HepG2 (cell line): Measurements from ENCODE around the gene ST6GALNAC4. TPM values are rescaled to one million over a fixed set of nuclear protein-coding genes. Genes with fewer than 3 reads are reported as not detected.
A peak's percentile ranks its signal among the peaks of the same experiment; 100 is the strongest.

Source experiments
- ATAC-seq: fragments of 200-7000 bp; cut with Tn5 transposase; 3 replicates; pipeline ENCODE4 v1.9.1; 2020; ENCODE audit warnings: mild to moderate bottlenecking, moderate library complexity
- BruUV-seq: library from RNA; stranded (reverse); fragments of 400-500 nt; replicated peaks from 2 replicates; lab custom pipeline; 2021; lab: Mats Ljungman, UMichigan
- CTCF ChIA-PET: fragments of 300-600 bp; formaldehyde crosslinking; extraction: SDS; loops from one replicate; lab custom pipeline; 2021; ENCODE audit warnings: low total read pairs, inconsistent platforms, low intra/inter-chr PET ratio; lab: Yijun Ruan, JAX
- POLR2A ChIA-PET: fragments of 350-600 bp; sonication (Branson Sonifier 250); formaldehyde crosslinking; loops from one replicate; lab custom pipeline; 2020; ENCODE audit warnings: antibody characterized with exemption, inconsistent platforms; lab: Yijun Ruan, JAX
- DNase-seq: peaks from one replicate; pipeline ENCODE4 v3.0.0-alpha.2; 2015; ENCODE audit warnings: low spot score
- FAIRE-seq: peaks from 3 replicates; lab custom pipeline; 2011; peaks lifted over from hg19 to GRCh38; lab: Jason Lieb, UNC
- H2AFZ ChIP-seq: one replicate; pipeline ENCODE4 v1.6.1; 2011; ENCODE audit warnings: low read length, inconsistent platforms
- H3K27ac ChIP-seq: fragments of 300-600 bp; 3 replicates; pipeline ENCODE4 v1.8.0; 2011; ENCODE audit warnings: mixed run types, mild to moderate bottlenecking, mixed read lengths, low read length, inconsistent platforms; ENCODE audit not compliant: insufficient read depth; ENCODE audit errors: extremely low read length
- H3K27me3 ChIP-seq, 2 experiments: fragments of 200-600 bp in 1 of 2; 2 replicates in 1 of 2; 3 replicates in 1 of 2; pipeline versions ENCODE4 v1.6.0 to v1.8.0; 2011; ENCODE audit warnings: low read length in 2 of 2, mild to moderate bottlenecking in 2 of 2, moderate library complexity in 2 of 2, inconsistent platforms in 1 of 2; ENCODE audit not compliant: insufficient read depth in 2 of 2, control insufficient read depth in 1 of 2
- H3K36me3 ChIP-seq, 2 experiments: fragments of 200-600 bp in 1 of 2; replicated peaks in 1 of 2; 2 replicates in 1 of 2; 3 replicates in 1 of 2; pipeline versions ENCODE4 v1.5.1 to v1.8.0; 2011; ENCODE audit warnings: low read length in 2 of 2, inconsistent platforms in 1 of 2; ENCODE audit not compliant: insufficient read depth in 2 of 2, control insufficient read depth in 1 of 2
- H3K4me1 ChIP-seq: 2 replicates; pipeline ENCODE4 v1.5.1; 2012; ENCODE audit warnings: low read length, inconsistent platforms; ENCODE audit not compliant: insufficient read depth
- H3K4me2 ChIP-seq: 2 replicates; pipeline ENCODE4 v1.6.0; 2011; ENCODE audit warnings: low read depth, low read length, inconsistent platforms
- H3K4me3 ChIP-seq, 3 experiments: fragments of 200-600 bp in 1 of 3; sonication (generic), shearing (Covaris generic) in 1 of 3; replicated peaks in 1 of 3; 2 replicates each; pipeline ENCODE4 v1.5.1; 2011 to 2016; ENCODE audit warnings: low read length in 3 of 3, inconsistent platforms in 2 of 3, low read depth in 2 of 3, mild to moderate bottlenecking in 2 of 3, control low read depth in 1 of 3, mixed read lengths in 1 of 3; ENCODE audit not compliant: insufficient read depth in 1 of 3
- H3K79me2 ChIP-seq: one replicate; pipeline ENCODE4 v1.6.1; 2011; ENCODE audit warnings: low read length, inconsistent platforms; ENCODE audit not compliant: insufficient read depth
- H3K9ac ChIP-seq: 2 replicates; pipeline ENCODE4 v1.6.0; 2011; ENCODE audit warnings: mild to moderate bottlenecking, low read depth, low read length, inconsistent platforms; ENCODE audit not compliant: insufficient read depth
- H3K9me3 ChIP-seq: 2 replicates; pipeline ENCODE4 v1.5.1; 2012; ENCODE audit warnings: mild to moderate bottlenecking, low read length
- H4K20me1 ChIP-seq: 2 replicates; pipeline ENCODE4 v1.6.0; 2011; ENCODE audit warnings: inconsistent platforms, mild to moderate bottlenecking, low read length, moderate library complexity; ENCODE audit not compliant: insufficient read depth
- CBX5 ChIP-seq: sonication (generic); formaldehyde crosslinking; IDR thresholded peaks from 2 replicates; pipeline ENCODE4 v1.4.0; 2020; ENCODE audit warnings: missing genetic modification reagents, borderline replicate concordance
- CERS6 ChIP-seq: sonication (generic); formaldehyde crosslinking; IDR thresholded peaks from 2 replicates; pipeline ENCODE4 v1.5.0; 2020; ENCODE audit warnings: missing genetic modification reagents
- EEA1 ChIP-seq: sonication (generic); formaldehyde crosslinking; IDR thresholded peaks from 2 replicates; pipeline ENCODE4 v1.5.1; 2020; ENCODE audit warnings: mild to moderate bottlenecking, missing genetic modification reagents, borderline replicate concordance
- HNRNPL ChIP-seq: fragments of 200-400 bp; formaldehyde crosslinking; IDR thresholded peaks from 2 replicates; pipeline ENCODE4 v1.6.1; 2017; ENCODE audit warnings: mild to moderate bottlenecking, low read depth, low read length
- HNRNPUL1 ChIP-seq: fragments of 200-400 bp; formaldehyde crosslinking; IDR thresholded peaks from 2 replicates; pipeline ENCODE4 v1.6.1; 2017; ENCODE audit warnings: low read depth, mild to moderate bottlenecking, low read length, moderate library complexity
- SALL1 ChIP-seq: sonication (generic); formaldehyde crosslinking; IDR thresholded peaks from 2 replicates; pipeline ENCODE4 v1.8.0; 2022; ENCODE audit warnings: mild to moderate bottlenecking, missing genetic modification reagents
- ZFX ChIP-seq: sonication (generic); formaldehyde crosslinking; IDR thresholded peaks from 2 replicates; pipeline ENCODE4 v1.4.0; 2020; ENCODE audit warnings: mild to moderate bottlenecking, low read depth, missing genetic modification reagents, moderate library complexity
- ZKSCAN5 ChIP-seq: sonication (generic); formaldehyde crosslinking; IDR thresholded peaks from 2 replicates; pipeline ENCODE4 v1.5.1; 2020; ENCODE audit warnings: mild to moderate bottlenecking, missing genetic modification reagents
- ZNF12 ChIP-seq: sonication (generic); formaldehyde crosslinking; IDR thresholded peaks from 2 replicates; pipeline ENCODE4 v1.5.0; 2020; ENCODE audit warnings: missing genetic modification reagents
- ZNF687 ChIP-seq: sonication (generic); formaldehyde crosslinking; IDR thresholded peaks from 2 replicates; pipeline ENCODE4 v1.5.1; 2020; ENCODE audit warnings: mild to moderate bottlenecking, missing genetic modification reagents, moderate library complexity
- WGBS: methylation state at CpG from one replicate; pipeline ENCODE4 v1.1.6; 2017; ENCODE audit warnings: low lambda C conversion rate; 5-methylcytosine and 5-hydroxymethylcytosine counted together
- in situ Hi-C: cut with HindIII; loops from 2 replicates; pipeline ENCODE4 v1.10.0; 2017; ENCODE audit warnings: low pct_unique_long_range_greater_than_20kb; ENCODE audit not compliant: extremely low pct_ligation_motif_present
- intact Hi-C: fragments of 100-400 bp; cut with micrococcal nuclease; formaldehyde crosslinking; loops from one replicate; pipeline ENCODE4 v1.10.0; 2022; ENCODE audit not compliant: unreplicated experiment
- polyA plus RNA-seq, 8 experiments: library from polyadenylated mRNA; depleted of rRNA in 3 of 8; stranded (reverse) in 7 of 8; unstranded in 1 of 8; fragments of >200 nt; fragmentation: Illumina TruSeq in 4 of 8; extraction: Trizol in 4 of 8; gene quantifications; 2 replicates each; pipeline versions ENCODE4 v1.2.1 to v1.2.3, GENCODE V29; 2011 to 2016; ENCODE audit warnings: low read depth in 4 of 8, missing spikeins in 1 of 8, mixed read lengths in 1 of 8; ENCODE audit not compliant: insufficient read depth in 1 of 8
- total RNA-seq, 5 experiments: library from RNA; depleted of rRNA; stranded (reverse); fragments of >200 nt; fragmentation: Illumina TruSeq; extraction: Trizol; gene quantifications; 2 replicates each; pipeline ENCODE4 v1.2.3, GENCODE V29; 2016; ENCODE audit warnings: low read depth in 1 of 5
- TF ChIP-seq, protein P1 (sequence below): sonication (generic); formaldehyde crosslinking; IDR thresholded peaks from 2 replicates; pipeline ENCODE4 v1.4.0; 2020; ENCODE audit warnings: missing genetic modification reagents, low read depth, mild to moderate bottlenecking, borderline replicate concordance
- TF ChIP-seq, protein P2 (sequence below): sonication (generic); formaldehyde crosslinking; IDR thresholded peaks from 2 replicates; pipeline ENCODE4 v1.5.0; 2020; ENCODE audit warnings: mild to moderate bottlenecking, missing genetic modification reagents
- TF ChIP-seq, protein P3 (sequence below): sonication (generic); formaldehyde crosslinking; IDR thresholded peaks from 2 replicates; pipeline ENCODE4 v1.9.0; 2022; ENCODE audit warnings: low read depth, missing genetic modification reagents

Gene ST6GALNAC4
- total and polyA plus RNA-seq, 2 of the 13 experiments (the other 11 are each of a cell fraction or from before 2014, with no cell fraction given) = 18.8 to 27.7 TPM

DNA sequence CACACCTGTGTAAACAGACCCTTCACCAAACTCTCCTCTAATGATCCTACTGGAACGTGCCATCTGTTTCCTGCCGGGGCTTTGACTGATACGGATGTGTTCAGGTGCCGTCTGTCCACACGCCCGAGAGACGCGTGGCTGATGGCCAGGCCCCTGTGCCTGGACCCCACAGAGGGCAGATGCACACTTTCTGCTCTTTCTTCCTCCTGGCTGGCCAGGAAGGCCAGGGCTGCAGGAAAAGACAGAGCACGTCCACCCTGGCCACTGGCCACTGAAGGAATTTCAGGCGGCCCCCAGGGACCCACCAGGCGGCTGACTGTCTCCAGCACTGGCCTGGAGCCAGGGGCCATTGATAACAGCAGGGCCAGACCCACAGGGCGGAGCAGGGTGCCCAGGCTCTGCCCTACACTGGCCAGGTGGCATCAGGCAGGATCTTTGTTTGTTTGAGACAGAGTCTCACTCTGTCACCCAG, 58.8 kb downstream of the ST6GALNAC4 start:
- WGBS = no CpG with 5 or more reads among the region's 12 CpGs
- Histone ChIP-seq H3K9ac (no peak overlapping the region), H3K27me3 (0 out of 5 replicates have a peak, but pooled peaks cover 0 to 1% of the 10 kb centered on the region in 2 experiments), H3K4me2 (peak overlapping the region; percentile 26), H3K4me1 (peaks cover 74% of the 10 kb centered on the region), H3K27ac (no peak overlapping the region), H2AFZ (no peak overlapping the region), H3K4me3 (no peak overlapping the region), H3K9me3 (no peaks in the 10 kb centered on the region), H3K79me2 (no peaks in the 10 kb centered on the region), H4K20me1 (no peaks in the 10 kb centered on the region), H3K36me3 (no peaks in the 10 kb centered on the region)
- ATAC-seq (peak; percentile 11), FAIRE-seq (no peak), DNase-seq (no peak)
- ChIA-PET POLR2A (no interaction called here), CTCF (no interaction called here)
- no TSS peak for BruUV-seq
- intact Hi-C loops (no loop called here), in situ Hi-C loops (no loop called here)
- no peak for TF ChIP-seq EEA1 (CRISPR knock-in tag)
- no peak for TF ChIP-seq CERS6 (CRISPR knock-in tag)
- TF ChIP-seq HNRNPUL1 = no peak
- no peak for TF ChIP-seq ZNF12 (CRISPR knock-in tag)
- TF ChIP-seq SALL1 (CRISPR knock-in tag) = peak; percentile 7; the same call in 1 of the 2 replicates
- TF ChIP-seq, protein P1, sequence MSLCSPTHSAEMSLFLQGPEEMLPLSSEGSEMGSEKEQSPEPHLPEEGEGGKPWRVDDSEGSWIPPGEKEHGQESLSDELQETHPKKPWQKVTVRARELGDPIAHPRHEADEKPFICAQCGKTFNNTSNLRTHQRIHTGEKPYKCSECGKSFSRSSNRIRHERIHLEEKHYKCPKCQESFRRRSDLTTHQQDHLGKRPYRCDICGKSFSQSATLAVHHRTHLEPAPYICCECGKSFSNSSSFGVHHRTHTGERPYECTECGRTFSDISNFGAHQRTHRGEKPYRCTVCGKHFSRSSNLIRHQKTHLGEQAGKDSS (CRISPR knock-in tag) = 0 out of 2 replicates have a peak, but pooled peaks have one; percentile 17
- TF ChIP-seq, protein P2, sequence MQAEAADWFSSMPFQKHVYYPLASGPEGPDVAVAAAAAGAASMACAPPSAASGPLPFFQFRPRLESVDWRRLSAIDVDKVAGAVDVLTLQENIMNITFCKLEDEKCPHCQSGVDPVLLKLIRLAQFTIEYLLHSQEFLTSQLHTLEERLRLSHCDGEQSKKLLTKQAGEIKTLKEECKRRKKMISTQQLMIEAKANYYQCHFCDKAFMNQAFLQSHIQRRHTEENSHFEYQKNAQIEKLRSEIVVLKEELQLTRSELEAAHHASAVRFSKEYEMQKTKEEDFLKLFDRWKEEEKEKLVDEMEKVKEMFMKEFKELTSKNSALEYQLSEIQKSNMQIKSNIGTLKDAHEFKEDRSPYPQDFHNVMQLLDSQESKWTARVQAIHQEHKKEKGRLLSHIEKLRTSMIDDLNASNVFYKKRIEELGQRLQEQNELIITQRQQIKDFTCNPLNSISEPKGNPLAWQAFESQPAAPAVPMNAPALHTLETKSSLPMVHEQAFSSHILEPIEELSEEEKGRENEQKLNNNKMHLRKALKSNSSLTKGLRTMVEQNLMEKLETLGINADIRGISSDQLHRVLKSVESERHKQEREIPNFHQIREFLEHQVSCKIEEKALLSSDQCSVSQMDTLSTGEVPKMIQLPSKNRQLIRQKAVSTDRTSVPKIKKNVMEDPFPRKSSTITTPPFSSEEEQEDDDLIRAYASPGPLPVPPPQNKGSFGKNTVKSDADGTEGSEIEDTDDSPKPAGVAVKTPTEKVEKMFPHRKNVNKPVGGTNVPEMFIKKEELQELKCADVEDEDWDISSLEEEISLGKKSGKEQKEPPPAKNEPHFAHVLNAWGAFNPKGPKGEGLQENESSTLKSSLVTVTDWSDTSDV (CRISPR knock-in tag) = 0 out of 2 replicates have a peak, but pooled peaks have one; percentile 40
- 0 out of 2 replicates have a peak, but pooled peaks have one; percentile 13 for TF ChIP-seq CBX5 (CRISPR knock-in tag)
- TF ChIP-seq ZNF687 (CRISPR knock-in tag) = peak; percentile 52; the same call in 1 of the 2 replicates
- 0 out of 2 replicates have a peak, but pooled peaks have one; percentile 7 for TF ChIP-seq ZFX
- TF ChIP-seq, protein P3, sequence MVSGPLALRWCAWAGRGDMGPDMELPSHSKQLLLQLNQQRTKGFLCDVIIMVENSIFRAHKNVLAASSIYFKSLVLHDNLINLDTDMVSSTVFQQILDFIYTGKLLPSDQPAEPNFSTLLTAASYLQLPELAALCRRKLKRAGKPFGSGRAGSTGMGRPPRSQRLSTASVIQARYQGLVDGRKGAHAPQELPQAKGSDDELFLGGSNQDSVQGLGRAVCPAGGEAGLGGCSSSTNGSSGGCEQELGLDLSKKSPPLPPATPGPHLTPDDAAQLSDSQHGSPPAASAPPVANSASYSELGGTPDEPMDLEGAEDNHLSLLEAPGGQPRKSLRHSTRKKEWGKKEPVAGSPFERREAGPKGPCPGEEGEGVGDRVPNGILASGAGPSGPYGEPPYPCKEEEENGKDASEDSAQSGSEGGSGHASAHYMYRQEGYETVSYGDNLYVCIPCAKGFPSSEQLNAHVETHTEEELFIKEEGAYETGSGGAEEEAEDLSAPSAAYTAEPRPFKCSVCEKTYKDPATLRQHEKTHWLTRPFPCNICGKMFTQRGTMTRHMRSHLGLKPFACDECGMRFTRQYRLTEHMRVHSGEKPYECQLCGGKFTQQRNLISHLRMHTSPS (CRISPR knock-in tag) = peak; percentile 57; the same call in 1 of the 2 replicates
- TF ChIP-seq ZKSCAN5 (CRISPR knock-in tag) = no peak
- peak; percentile 93 for TF ChIP-seq HNRNPL
